ENCODE measurements around the gene RUFY4.

The RUFY4 gene

DNA sequence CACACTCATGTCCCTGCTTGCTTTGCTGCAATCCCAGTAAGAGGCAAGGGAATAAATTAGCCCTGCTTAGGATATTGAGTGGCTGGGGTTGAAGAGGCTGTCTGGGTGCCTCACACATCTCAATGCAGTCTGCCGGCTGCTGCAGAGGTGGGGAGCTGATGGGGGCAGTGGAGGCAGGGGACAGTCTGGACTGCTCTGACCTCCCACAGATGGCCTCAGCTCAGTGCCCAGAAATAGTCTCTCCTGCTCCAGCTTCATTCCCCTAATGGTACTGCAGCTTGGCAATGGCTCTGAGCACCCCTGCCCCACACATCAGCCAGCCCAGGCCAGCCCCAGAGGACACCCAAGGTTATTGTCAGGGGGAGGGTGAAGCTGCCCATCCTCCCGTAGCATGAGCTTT, 44.7 kb upstream of the RUFY4 start:
- no peak for TF ChIP-seq CTCF (conservative IDR thresholded peaks at IDR 0.05; ENCODE audit: low read depth, low read length)
- Histone ChIP-seq H3K27me3 (ENCODE audit: insufficient read depth, low read depth) (no peaks in the 10 kb centered on the region), H3K9ac (no peak overlapping the region)

DNA sequence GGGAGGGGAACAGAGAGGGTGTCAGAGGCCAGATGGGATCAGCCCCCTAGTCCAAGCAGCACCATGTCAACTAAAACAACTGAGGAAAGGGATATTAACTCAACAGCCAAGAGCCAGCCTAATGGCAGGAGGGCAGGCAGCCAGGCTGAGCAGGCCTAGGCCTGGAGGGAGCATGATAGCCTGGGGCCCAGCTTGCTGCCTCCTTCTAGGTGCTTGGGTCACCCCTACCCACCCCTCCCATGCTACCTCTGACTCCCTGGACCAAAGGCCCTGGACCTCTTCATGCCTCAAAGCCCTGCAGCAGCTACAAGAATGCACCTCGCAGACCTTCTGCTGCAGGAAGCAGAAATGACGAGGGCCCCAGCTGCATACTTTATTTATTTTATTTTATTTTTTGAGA, 44.2 kb upstream of the RUFY4 start:
- H3K4me3 ChIP-seq (IDR thresholded peaks at IDR 0.05; ENCODE audit: insufficient read depth, low read depth, low read length), result no peak overlapping the region
- H3K27me3 ChIP-seq (ENCODE audit: insufficient read depth, low read depth), result no peaks in the 10 kb centered on the region
- H4K20me1 ChIP-seq (ENCODE audit: insufficient read depth), result no peaks in the 10 kb centered on the region
- H3K4me2 ChIP-seq, result no peak overlapping the region
- TF ChIP-seq CTCF (conservative IDR thresholded peaks at IDR 0.05; ENCODE audit: low read depth, low read length), result no peak
- H3K9ac ChIP-seq, result no peak overlapping the region
- no peaks in the 10 kb centered on the region for H3K79me2 ChIP-seq (ENCODE audit: insufficient read depth, low read depth)
- no peaks in the 10 kb centered on the region for H3K36me3 ChIP-seq (ENCODE audit: insufficient read depth)
- no peak overlapping the region for H3K27ac ChIP-seq
- H3K4me1 ChIP-seq (ENCODE audit: low read depth, poor library complexity, severe bottlenecking), result no peaks in the 10 kb centered on the region
- H2AFZ ChIP-seq (ENCODE audit: low read depth), result no peak overlapping the region

More for the DNA sequence above, 44.7 kb upstream of the RUFY4 start:
- no peaks in the 10 kb centered on the region for H4K20me1 ChIP-seq (ENCODE audit: insufficient read depth)
- no peaks in the 10 kb centered on the region for H3K79me2 ChIP-seq (ENCODE audit: insufficient read depth, low read depth)
- H3K4me3 ChIP-seq (IDR thresholded peaks at IDR 0.05; ENCODE audit: insufficient read depth, low read depth, low read length), result no peak overlapping the region
- H3K27ac ChIP-seq, result no peak overlapping the region
- no peaks in the 10 kb centered on the region for H3K36me3 ChIP-seq (ENCODE audit: insufficient read depth)
- no peak overlapping the region for H2AFZ ChIP-seq (ENCODE audit: low read depth)
- no peaks in the 10 kb centered on the region for H3K4me1 ChIP-seq (ENCODE audit: low read depth, poor library complexity, severe bottlenecking)
- no peak overlapping the region for H3K4me2 ChIP-seq

DNA sequence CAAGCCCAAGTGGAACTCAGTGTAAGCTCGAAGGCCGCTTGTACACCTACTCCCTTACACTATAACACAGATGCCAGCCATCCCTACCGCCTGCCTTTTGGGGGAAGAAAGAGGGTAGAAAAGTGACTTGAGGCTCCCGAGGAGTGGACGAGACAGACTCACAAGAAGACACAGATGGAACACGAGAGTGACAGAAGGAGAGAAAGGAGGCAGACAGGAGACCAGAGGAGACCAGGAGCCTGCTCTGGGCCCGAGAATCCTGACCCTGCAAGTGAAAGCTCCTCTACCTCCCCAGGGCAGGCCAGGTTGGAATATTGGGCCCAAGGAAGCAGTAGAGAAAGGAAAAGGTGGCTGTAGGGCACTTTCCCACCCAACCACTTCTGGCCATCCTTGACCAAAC, 42.8 kb upstream of the RUFY4 start:
- Histone ChIP-seq H2AFZ (ENCODE audit: low read depth) (no peak overlapping the region), H3K4me3 (IDR thresholded peaks at IDR 0.05; ENCODE audit: insufficient read depth, low read depth, low read length) (no peak overlapping the region), H3K79me2 (ENCODE audit: insufficient read depth, low read depth) (no peaks in the 10 kb centered on the region), H3K27ac (no peak overlapping the region), H3K4me1 (ENCODE audit: low read depth, poor library complexity, severe bottlenecking) (no peaks in the 10 kb centered on the region), H3K36me3 (ENCODE audit: insufficient read depth) (no peaks in the 10 kb centered on the region), H3K27me3 (ENCODE audit: insufficient read depth, low read depth) (no peaks in the 10 kb centered on the region), H3K9ac (no peak overlapping the region), H4K20me1 (ENCODE audit: insufficient read depth) (no peaks in the 10 kb centered on the region), H3K4me2 (no peak overlapping the region)
- no peak for TF ChIP-seq CTCF (conservative IDR thresholded peaks at IDR 0.05; ENCODE audit: low read depth, low read length)

DNA sequence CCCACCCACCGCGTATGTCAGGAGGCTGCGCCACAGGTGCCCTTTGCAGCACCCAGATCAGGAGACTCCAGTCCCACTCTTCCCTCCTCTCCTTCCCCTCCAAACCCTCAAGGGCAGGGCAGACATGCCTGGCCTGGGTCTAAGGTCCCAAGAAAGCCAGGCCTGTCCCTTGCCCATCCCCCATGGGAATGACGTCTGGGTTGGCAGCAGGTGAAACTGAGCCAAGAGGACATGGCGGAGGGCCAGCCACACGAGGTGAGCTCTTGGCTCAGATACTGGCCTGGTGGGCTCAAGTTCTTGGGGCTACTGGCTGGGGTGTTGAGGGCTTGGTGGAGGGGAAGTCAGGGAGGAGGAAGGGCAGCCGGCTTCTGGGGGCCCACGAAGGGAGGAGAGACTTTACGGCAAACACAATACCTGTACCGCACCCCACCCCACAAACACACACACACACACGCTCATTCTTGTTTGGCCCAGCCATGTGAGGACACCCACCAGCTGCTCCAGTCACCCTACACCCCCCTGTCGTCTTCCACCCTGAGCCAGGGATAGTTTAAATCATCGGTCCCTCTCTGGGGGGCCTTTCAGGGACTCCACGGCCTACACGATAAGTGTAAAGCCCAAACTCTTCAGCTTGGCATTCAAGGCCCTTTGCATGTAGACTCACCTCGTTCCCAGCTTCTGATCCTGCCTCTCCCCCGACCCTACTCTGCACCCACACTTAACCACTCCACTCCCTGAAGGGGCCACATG, 42.2 kb upstream of the RUFY4 start:
- H3K27ac ChIP-seq, result no peak overlapping the region
- no peak overlapping the region for H3K9ac ChIP-seq
- H2AFZ ChIP-seq (ENCODE audit: low read depth), result no peak overlapping the region
- H3K4me1 ChIP-seq (ENCODE audit: low read depth, poor library complexity, severe bottlenecking), result peaks cover 4% of the 10 kb centered on the region
- H3K36me3 ChIP-seq (ENCODE audit: insufficient read depth), result no peaks in the 10 kb centered on the region
- no peak overlapping the region for H3K4me2 ChIP-seq
- H4K20me1 ChIP-seq (ENCODE audit: insufficient read depth), result no peaks in the 10 kb centered on the region
- no peaks in the 10 kb centered on the region for H3K79me2 ChIP-seq (ENCODE audit: insufficient read depth, low read depth)
- no peaks in the 10 kb centered on the region for H3K27me3 ChIP-seq (ENCODE audit: insufficient read depth, low read depth)
- no peak for TF ChIP-seq CTCF (conservative IDR thresholded peaks at IDR 0.05; ENCODE audit: low read depth, low read length)
- H3K4me3 ChIP-seq (IDR thresholded peaks at IDR 0.05; ENCODE audit: insufficient read depth, low read depth, low read length), result no peak overlapping the region

Measured in KMS-11 (cell line).